ENCODE results near the gene CORO7. TPM values are rescaled to one million over a fixed set of nuclear protein-coding genes. Genes with fewer than 3 reads are reported as not detected.

Gene CORO7
- polyA plus RNA-seq, 12 donors: 15.7 to 26.2 (median 20.7) TPM; not detected in 1

GRCh38 chr16:4309833-4310266 lies 106.5 kb downstream of the CORO7 start:
- DNase-seq: no peak

- no peak for DNase-seq
Measured at GRCh38 chr16:4309102-4309832, 107.1 kb downstream of the CORO7 start.

- peak; percentile 86 for DNase-seq
Measured at GRCh38 chr16:4307215-4308037, 109.0 kb downstream of the CORO7 start.

GRCh38 chr16:4306470-4307214 lies 109.8 kb downstream of the CORO7 start:
- DNase-seq: no peak

Other genes with a start within 250 kb of the CORO7 start
- 100 to 1,000 TPM; 146 to 746 (median 542) TPM for gene SRL, start 174.5 kb downstream of the CORO7 start, polyA plus RNA-seq (ENCODE audit: insufficient read length in 12 of 12)
- 10 to 100 TPM in 8 of 12 donors, 1 to 10 TPM in 3, not detected in 1; 7.2 to 29.8 (median 11.5) TPM for gene TFAP4, start 143.6 kb downstream of the CORO7 start, polyA plus RNA-seq (ENCODE audit: insufficient read length in 12 of 12)
- 10 to 100 TPM in 11 of 12 donors, not detected in 1; 13.6 to 35.0 (median 19.8) TPM for gene GLIS2, start 100.5 kb downstream of the CORO7 start, polyA plus RNA-seq (ENCODE audit: insufficient read length in 12 of 12)
- gene PAM16, start 65.3 kb downstream of the CORO7 start, polyA plus RNA-seq (ENCODE audit: insufficient read length in 12 of 12): 10 to 100 TPM in 10 of 12 donors, not detected in 2; 16.3 to 28.6 (median 20.4) TPM
- gene VASN, start 44.7 kb downstream of the CORO7 start, polyA plus RNA-seq (ENCODE audit: insufficient read length in 12 of 12): 10 to 100 TPM in 5 of 12 donors, 1 to 10 TPM in 6, not detected in 1; 6.2 to 22.1 (median 9.9) TPM
- gene DNAJA3, start 9.3 kb upstream of the CORO7 start, polyA plus RNA-seq (ENCODE audit: insufficient read length in 12 of 12): 10 to 100 TPM in 11 of 12 donors, not detected in 1; 24.7 to 31.6 (median 29.0) TPM
- 10 to 100 TPM in 10 of 12 donors, not detected in 2; 11.0 to 36.3 (median 14.7) TPM for gene NMRAL1, start 58.0 kb upstream of the CORO7 start, polyA plus RNA-seq (ENCODE audit: insufficient read length in 12 of 12)
- 10 to 100 TPM in 11 of 12 donors, not detected in 1; 30.4 to 52.1 (median 37.3) TPM for gene HMOX2, start 59.8 kb upstream of the CORO7 start, polyA plus RNA-seq (ENCODE audit: insufficient read length in 12 of 12)
- gene CDIP1, start 122.2 kb upstream of the CORO7 start, polyA plus RNA-seq (ENCODE audit: insufficient read length in 12 of 12): 10 to 100 TPM in 11 of 12 donors, not detected in 1; 24.5 to 52.4 (median 34.6) TPM
- gene C16orf96, start 139.7 kb upstream of the CORO7 start, polyA plus RNA-seq (ENCODE audit: insufficient read length in 12 of 12): 1 to 10 TPM in 1 of 12 donors, under 1 TPM in 9, not detected in 2; 0.32 to 1.1 (median 0.57) TPM
- gene UBALD1, start 198.3 kb upstream of the CORO7 start, polyA plus RNA-seq (ENCODE audit: insufficient read length in 12 of 12): 10 to 100 TPM in 11 of 12 donors, not detected in 1; 11.2 to 44.0 (median 15.0) TPM
- gene MGRN1, start 208.2 kb upstream of the CORO7 start, polyA plus RNA-seq (ENCODE audit: insufficient read length in 12 of 12): 10 to 100 TPM in 11 of 12 donors, not detected in 1; 25.3 to 60.5 (median 33.1) TPM

Measured in muscle of arm (tissue), 12 donors.